Hematopoietic multipotent progenitor cell treated with erythropoietin and hydrocortisone succinate and interleukin-3 and kit ligand, for 6 days (in vitro differentiated cells): ENCODE measurements around the gene LPCAT2.
"Not testable (repeated sequence)": the region's sequence is repeated elsewhere in the genome, so short reads cannot be mapped to it uniquely, and the experiment has no call there.

Source experiments
- DNase-seq: peaks from one replicate; pipeline ENCODE4 v3.0.0-alpha.2; 2015

LPCAT2 gene

GRCh38 chr16:55613613-55614335, 104.9 kb downstream of the LPCAT2 start:
- DNase-seq, result no peak

GRCh38 chr16:55615071-55615470, 106.2 kb downstream of the LPCAT2 start:
- DNase-seq, result no peak

- not testable (repeated sequence) for DNase-seq
Observed at GRCh38 chr16:55615670-55616069, 106.8 kb downstream of the LPCAT2 start.

- no peak for DNase-seq
Observed at GRCh38 chr16:55621771-55622170, 112.9 kb downstream of the LPCAT2 start.

GRCh38 chr16:55622272-55622671, 113.4 kb downstream of the LPCAT2 start:
- DNase-seq, result no peak

GRCh38 chr16:55622930-55623561, 114.2 kb downstream of the LPCAT2 start:
- peak; percentile 24 for DNase-seq

GRCh38 chr16:55623640-55624039, 114.8 kb downstream of the LPCAT2 start:
- DNase-seq, result no peak

GRCh38 chr16:55624696-55625095, 115.8 kb downstream of the LPCAT2 start:
- no peak for DNase-seq

GRCh38 chr16:55625843-55626242, 117.0 kb downstream of the LPCAT2 start:
- DNase-seq, result no peak

GRCh38 chr16:55628306-55628968, 119.6 kb downstream of the LPCAT2 start:
- DNase-seq, result no peak

- no peak for DNase-seq
Observed at GRCh38 chr16:55630774-55631173, 121.9 kb downstream of the LPCAT2 start.

- no peak for DNase-seq
Observed at GRCh38 chr16:55632259-55632658, 123.4 kb downstream of the LPCAT2 start.

- no peak for DNase-seq
Observed at GRCh38 chr16:55634193-55634592, 125.3 kb downstream of the LPCAT2 start.
